Inflammatory macrophage (primary cell): Measurements from ENCODE around the gene MED4.
"Not testable (repeated sequence)": the region's sequence is repeated elsewhere in the genome, so short reads cannot be mapped to it uniquely, and the experiment has no call there.

Experiments
- DNase-seq, 2 donors: peaks; one replicate each; pipeline ENCODE4 v3.0.0-alpha.2; 2020 to 2022

MED4 gene

DNA sequence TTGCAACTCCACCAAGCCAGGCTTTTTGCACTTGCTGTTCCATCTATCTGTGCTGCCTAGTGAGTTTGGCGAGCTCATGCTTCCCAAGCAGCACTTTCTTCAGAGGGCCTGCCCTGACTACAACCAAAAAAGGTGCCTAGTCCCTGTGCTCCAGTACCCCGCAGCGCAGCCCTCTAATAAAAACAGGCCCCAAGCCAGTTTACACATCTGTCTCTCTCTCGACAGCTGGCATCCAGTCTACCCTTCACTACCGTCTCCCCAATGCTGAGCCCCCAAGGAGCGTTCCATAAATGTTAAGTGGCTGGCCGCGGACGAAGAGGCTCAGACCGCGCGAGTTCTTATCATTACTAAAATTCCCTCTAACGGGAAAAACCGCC lies 512 bp downstream of the MED4 start:
- peak in 1 of 2 donors; percentile 8 for DNase-seq

DNA sequence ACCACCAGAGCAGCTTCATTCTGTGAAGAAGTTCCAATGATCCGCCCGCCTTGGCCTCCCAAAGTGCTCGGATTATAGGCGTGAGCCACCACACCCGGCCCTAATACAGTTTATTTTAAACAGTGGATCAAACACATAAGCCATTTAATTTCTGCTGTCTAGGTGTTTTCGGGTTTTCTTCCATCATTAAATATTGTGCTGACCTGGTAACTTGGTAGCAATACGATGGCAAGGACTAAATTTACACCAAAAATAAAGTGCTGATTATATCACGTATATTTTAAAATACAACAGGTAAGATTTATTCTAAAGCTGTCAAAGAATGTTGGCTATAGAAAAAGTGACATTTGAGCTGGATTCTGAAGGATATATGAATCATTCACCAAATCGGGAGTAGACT lies 1.3 kb downstream of the MED4 start:
- DNase-seq, result no peak

DNA sequence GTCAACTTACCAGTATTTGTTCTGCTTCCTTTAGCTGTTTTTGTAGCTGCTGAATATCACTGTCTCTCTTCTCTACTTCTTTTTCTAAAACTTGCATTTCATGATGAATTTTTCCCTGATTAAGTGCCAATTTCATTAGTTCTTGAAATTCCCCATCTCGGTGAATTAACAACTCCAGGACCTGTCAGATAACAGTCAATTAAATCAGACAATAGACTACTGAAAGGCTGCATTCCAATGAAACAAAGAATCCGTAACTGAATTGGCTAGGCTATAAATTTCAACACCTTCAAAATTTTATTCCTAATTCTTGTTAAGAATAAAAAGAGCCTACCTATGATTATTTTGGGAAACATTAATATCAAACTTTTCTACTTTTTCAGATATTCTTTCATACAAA lies 8.6 kb downstream of the MED4 start:
- no peak for DNase-seq

DNA sequence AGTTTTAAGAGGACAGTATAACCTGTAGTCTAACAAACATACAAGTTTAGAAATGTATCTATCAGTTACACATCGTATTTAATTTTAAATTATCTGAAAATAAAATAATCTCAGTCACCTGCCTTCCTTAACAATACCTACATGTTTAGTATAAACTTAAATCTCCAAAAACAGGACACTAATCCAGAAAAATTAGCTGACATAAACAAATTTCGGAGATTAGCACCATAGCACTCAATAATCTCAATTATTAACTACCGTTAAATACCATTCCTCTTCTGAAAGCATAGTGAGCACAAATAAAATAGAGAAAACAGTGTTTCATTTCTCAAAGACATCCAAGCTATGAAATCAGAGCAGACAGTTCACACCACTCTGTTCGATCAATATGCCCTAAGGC lies 13.2 kb downstream of the MED4 start:
- DNase-seq, result no peak

DNA sequence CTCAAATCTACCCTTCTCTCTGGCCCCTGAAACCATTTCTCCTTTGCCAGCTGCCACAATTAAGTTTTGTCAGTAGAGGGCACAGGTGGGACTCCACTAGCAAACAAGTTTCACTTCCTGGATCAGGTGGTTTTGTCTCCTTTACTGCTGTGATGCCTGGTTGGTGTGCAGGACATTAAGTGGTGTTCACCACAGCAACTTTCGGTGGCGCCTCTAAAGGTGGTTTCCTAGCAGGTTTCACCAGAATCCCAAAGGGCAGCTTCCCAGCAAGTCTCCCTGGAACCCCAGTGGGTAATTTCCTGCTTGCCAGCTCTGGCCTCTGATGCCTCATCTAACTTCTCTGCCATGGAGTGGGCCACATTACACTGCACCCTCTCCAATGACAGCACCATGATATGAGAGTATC lies 16.6 kb downstream of the MED4 start:
- DNase-seq, result no peak

DNA sequence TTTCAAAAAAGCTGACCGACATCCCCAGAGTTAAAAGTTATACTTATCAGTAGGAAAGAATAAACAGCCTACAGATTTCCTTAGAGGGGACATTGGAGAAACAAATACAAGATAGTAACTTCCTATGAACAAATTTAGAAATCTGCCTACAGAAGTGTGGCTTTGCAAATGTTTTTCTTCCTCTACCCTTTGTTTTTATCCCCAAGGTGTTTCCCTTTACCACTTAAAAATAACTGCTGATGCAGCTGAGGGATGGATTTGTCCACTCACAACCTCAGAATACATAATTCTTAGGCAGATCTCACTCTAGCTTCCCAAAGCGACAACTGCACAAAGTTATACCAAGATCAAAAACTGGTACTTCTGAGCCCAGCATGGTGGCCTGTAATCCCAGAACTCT lies 20.9 kb downstream of the MED4 start:
- no peak for DNase-seq

DNA sequence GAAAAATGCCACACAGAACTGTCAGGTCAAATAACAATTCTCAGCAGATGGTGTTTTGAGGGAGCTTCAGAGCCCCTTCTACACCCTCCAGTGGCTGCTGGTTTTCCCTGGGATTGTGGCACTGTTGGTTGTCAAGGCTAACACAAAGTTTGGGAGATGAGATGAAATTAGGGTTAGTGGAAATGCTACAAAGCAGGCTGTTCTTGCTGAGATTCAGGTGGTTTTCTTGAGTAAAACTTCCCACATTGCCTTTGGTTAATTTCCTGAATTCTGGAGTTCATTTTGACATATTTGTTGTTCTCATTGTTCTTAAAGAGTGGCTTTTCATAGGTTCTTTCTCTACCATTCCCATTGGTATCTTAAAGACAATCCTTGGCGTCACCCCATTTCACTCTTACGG lies 22.1 kb downstream of the MED4 start:
- DNase-seq, result no peak

DNA sequence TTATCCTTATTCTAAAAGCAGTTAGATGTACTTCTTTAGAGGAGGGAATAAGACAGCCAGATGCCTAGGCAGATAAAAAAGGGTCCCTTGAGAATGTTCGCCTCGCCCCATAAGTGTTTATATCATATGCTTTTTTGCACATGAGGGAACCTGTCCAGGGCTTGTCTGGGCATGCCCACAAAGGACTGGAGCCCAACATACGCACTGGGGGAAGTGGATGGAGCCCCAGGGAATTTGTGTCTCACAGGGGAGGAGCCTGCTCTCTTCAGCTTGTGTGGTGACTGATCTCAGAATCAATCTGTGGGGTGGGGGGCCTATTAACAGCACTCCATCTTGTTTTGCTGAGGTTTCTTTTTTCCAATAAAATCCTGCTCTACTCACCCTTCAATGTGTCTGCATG lies 22.6 kb downstream of the MED4 start:
- no peak for DNase-seq

DNA sequence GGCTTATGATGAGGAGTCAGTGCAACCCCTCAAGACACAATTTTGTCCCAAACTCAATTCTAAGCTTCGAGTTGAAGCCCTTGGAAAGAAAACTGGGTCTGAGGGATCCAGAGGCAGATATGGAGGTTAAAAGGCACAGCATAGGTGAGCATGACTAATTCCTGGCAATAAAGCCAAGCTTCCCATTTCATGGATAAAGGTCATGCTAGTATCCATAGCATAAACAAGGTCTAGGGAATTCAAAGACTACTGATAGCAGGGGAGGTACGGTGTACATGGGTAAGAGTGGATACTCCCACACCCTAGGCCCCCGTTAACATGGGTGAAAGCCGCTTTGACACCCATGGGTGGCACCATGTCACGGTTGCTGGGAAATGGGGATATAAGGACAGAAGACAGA lies 24.0 kb downstream of the MED4 start:
- no peak for DNase-seq

DNA sequence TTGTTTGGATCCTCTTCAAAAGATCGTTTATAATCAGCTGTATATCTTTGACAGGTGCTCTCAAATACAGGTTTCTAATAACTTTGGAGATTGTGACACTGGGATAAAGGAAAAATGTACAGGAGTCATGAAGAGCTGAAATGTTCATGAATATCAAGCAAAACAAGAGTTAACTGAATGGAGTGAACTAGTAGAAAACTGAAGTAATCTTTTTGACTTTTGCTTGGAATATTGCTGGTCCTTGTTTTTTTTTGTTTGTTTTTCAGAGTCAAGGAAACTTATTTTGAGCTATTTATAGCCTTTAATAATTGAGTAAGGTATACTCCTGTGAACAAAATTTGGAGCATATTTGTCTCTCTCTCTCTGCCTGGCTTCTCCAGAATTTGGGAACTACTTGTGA lies 25.3 kb downstream of the MED4 start:
- no peak for DNase-seq

DNA sequence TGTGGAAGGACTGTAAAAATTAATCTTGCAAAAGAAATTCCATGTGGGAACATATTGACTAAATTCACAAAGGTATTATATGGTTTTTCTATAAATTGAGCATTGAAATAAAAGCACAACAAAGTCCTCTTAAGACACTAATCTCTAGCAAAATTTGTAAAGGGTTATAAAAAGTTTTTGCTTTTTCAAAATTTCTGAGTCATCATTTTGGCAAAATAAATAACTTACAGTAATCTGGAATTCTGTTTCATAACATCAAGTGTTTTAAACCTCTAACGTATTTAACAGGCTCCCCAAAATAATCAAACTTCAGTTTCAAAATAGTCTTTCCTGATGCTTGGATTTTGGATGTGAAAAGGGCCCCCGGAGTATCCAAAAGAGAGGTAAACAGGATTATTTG lies 26.0 kb downstream of the MED4 start:
- DNase-seq, result no peak

DNA sequence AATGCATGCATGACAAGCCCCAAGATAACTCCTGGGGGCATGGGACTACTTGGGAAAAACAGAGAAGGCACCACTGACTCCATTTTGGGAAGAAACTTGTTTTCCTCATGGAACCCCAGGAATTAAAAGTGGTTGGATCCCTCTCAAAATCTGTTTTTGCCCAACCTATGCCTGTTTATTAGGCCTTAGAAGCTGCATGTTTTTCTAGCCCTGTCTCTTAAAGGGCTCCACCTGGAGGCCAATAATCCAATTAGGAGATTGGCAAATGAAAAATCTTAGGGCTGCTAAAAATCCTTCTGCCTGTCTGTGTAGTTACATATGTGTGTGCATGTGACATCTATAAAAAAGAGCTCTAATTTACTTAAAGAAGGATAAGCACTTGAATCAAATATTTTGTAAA lies 26.9 kb downstream of the MED4 start:
- DNase-seq, result no peak

DNA sequence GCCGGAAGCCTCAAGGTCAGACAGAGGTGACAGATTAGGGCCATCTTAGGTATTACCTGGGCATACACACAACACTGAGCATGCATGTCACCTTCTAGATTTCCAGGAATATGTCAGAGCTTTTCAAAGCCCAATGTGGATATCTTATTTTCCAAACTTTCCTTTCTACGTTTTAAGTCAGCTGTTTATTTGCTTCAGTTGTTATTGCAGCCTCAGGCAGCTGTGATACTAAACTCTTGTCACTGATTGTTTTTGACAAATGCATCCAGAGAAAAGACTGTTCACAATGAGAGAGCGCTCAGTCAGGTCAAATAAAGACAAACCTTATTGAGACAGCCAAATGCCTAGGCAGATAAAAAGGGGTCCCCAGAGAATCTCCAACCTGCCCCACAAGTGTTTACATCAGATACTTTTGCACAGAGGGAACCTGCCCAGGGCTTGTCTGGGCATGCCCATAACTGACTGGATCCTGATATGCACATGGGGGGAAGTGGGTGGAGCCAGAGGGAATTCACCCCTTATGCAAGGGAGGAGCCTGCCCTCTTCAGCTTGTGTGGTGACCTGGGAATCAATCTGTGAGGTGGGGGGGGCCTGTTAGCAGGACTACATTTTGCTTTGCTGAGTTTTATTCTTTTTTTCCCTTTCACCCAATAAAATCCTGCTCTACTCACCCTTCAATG lies 28.5 kb downstream of the MED4 start:
- peak in 1 of 2 donors; percentile 8 for DNase-seq

DNA sequence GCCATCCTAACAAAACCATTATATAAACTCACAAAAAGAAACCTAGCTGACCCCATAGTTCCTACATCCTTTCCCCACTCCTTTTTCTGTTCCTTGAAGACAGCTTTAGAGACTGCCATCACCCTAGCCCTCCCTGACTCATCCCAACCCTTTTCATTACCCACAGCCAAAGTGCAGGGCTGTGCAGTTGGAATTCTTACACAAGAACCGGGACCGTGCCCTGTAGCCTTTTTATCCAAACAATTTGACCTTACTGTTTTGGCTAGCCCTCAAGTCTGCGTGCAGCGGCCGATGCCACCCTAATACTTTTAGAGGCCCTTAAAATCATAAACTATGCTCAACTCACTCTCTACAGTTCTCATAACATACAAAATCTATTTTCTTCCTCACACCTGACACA lies 35.0 kb downstream of the MED4 start:
- DNase-seq, result not testable (repeated sequence)

DNA sequence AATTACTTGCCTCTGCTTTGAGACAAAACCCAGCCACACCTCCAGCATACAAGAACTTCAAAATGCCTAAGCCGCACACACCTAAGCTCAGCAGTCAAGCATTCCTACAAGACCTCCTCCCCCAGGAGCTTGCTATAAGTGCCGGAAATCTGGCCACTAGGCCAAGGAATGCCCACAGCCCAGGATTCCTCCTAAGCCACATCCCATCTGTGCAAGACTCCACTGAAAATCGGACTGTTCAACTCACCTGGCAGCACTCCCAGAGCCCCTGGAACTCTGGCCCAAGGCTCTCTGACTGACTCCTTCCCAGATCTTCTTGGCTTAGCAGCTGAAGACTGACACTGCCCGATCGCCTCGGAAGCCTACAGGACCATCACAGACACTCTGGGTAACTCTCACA lies 36.4 kb downstream of the MED4 start:
- DNase-seq, result not testable (repeated sequence)

DNA sequence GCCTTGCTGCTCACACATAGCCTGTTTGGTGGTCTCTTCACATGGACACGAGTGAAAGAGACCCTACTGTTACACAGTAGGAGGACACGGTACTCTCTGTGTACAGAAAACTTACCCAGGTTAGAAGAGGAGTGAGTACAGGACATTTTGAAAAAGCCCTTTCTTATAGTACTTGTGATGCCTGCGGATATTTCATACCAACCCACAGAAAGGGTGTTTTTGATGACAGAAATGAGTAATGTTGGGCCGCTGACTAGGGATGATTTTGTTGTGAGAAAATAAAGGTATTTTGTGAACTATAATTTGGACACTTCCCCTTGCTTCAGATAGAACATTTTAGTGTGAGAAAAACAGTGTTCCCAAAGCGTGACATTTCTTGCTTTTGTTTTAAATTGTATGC lies 39.2 kb downstream of the MED4 start:
- no peak for DNase-seq

DNA sequence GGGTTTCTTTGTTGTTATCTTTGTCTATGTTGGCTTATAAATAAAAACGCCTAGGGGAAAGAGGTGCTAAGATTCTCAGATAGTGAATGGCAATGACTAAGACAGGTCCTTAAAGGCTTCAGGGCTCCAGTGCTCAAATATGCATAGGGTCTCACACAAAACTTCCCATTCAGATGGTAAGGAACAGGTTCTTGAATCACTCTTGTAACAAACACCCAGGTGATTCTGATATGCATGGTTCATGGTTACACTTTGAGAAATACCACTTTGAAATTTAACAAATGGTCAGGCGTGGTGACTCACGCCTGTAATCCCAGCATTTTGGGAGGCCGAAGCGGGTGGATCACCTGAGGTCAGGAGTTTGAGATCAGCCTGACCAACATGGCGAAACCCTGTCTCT lies 40.3 kb downstream of the MED4 start:
- DNase-seq, result no peak

DNA sequence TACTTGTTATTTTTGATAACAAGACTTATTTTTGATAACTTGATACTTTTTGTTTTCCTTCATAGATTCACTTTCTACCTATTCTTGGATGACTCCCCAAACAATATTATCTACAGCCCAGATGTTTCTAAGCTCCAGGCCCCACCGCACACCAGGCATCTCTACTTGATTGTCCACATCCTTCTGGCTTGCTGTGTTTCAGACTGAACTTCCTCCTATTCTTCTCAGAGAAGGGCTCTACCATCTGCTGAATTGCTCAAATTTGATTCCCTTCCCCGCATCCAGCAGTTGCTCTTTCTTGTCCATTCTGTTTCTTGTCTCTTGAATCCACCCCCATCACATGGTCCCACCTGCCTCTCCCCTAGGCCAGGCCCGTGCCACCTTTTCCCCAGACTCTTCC lies 44.4 kb downstream of the MED4 start:
- no peak for DNase-seq

DNA sequence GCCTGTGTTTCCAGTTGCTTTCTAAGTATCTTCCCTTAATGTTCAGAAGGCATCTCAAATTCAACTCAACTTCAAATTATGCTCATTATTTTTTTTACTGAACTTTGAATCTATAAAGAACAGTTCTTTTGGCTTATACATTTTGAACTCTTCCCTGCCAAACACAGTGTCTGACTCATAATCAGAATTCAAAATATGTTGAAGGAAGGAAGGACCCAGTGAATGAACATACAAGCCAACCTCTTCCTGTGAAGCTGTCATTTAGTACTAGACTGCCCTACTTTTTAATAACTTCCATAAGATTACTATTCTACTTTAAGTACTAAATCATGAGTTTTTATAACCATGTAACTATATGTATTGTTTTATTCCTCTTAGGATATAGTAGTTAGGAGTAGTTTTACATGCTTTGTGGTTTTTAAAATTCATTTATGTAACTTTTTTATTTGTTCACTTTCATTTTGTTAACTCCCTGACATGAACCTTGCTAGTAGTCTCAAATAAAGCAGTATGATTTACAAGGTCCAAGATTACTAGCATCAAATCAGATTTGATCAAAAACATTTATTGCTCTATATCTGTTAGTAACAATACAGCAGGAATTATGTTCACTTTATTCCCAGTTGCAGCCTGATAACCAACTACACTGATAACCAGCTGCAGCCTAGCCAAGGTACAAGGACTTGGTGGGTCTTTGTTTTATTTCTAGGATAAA lies 51.0 kb downstream of the MED4 start:
- DNase-seq, result no peak

DNA sequence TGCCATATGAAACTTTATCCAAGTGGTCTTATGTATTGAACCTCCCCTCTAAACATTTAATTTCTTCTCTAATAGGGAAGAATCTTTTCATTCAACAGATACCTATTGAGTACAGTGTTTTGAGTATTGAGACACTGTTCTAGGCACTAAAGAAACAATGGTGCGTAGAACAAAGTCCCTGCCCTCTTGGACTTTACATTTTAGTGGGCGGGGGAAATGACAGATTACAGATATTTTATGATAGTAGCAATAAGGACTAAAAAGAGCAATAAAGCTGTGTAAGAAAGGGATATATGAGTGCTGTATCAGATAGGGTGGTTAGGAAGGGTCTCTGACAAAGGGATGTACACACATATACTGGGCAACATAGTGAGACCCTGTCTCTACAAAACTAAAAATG lies 52.0 kb downstream of the MED4 start:
- no peak for DNase-seq

DNA sequence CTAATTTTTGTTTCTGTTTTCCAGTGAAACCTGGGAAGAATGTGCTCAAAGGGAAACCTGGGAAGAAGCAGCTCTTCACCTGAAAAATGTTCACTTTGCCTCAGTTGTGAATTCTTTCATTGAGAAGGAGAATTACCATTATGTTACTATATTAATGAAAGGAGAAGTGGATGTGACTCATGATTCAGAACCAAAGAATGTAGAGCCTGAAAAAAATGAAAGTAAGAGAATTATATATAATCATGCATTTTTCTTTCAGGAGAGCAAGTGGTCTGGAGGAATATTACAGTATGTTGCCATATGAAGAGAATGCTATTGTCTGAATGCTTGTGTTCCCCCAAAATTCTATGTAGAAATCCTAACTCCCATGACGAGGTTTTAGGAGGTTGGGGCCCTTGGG lies 54.0 kb downstream of the MED4 start:
- DNase-seq, result no peak

DNA sequence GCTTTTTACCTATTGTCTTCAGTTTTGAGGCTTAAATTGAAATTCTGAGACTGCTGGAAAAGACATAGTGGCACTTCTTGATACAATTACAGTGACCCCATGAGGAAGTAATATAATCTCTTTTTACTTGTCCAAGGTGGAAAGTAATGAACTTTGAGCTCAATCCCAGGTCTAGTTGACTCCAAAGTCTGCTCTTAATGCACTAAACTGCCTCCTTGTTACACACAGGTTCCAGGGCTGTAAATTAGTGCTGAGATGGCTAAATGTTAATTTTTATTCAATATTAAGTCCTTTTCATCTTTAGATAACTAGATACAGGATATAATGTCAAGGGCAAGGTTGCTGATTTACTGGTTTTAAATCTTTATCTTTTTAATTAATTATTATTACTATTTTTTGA lies 54.9 kb downstream of the MED4 start:
- no peak for DNase-seq

DNA sequence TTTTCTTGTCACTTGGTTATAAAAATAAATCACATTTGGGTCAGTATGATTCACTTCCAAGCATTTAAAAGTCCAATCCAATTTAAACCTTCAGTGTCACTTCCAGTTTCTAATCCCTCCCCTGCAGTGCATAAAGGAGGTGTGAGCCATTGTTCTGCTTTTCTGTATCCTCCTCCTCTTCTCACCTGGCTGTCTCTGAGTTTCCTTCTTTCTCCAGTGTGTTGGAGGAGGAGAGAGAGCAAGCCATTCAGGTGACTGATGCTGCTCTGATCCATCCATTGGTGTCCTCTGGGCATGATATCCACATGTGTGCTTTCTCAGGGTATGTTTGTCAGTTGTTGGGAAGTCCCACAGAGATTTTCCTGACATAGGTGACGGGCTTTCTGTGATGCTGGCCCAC lies 56.1 kb downstream of the MED4 start:
- peak in 1 of 2 donors; percentile 1 for DNase-seq

DNA sequence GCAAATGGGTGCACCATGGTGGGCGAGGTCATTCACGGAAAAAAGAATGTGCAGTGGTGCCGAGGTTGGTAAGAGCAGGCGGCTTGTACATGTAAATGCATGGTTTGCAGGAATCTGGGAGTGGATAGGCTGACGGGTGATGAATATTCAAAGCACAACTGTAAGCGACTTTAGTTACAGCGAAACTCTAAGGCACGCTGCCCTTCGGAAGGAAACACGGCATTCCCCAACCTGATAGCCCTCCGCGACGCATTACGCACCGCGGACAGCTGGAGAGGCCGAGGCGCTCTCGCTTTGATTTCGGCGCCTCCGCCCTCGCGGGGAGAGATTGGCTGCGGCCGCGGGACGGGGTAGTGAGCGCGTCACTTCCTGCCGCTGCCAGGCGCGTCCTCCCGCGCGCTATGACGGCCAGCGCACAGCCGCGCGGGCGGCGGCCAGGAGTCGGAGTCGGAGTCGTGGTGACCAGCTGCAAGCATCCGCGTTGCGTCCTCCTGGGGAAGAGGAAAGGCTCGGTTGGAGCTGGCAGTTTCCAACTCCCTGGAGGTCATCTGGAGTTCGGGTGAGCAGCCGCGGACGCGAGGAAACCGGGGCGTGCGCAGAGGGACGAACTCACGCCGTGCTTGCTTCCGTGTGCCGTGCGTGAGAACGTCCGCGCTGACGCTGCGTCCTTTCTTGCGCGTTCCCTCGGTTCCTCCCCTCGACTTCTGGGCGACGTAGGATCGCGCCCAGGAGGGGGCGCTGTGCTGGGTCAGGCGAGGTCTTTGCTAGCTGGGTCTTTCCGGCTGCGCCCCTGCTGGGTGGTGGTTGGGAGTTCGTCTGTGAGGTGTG lies 57.3 kb downstream of the MED4 start, which contains the start of gene NUDT15:
Gene NUDT15, plus strand, starts transcription at position 381 of the 828 bp plus-strand sequence. Its CDS starts 21 bp downstream, at position 402.
- DNase-seq, result peak; percentile 96 to 97
